MCF 10A (cell line): ENCODE measurements around the gene HTT-AS. TPM values are rescaled to one million over a fixed set of nuclear protein-coding genes. Genes with fewer than 3 reads are reported as not detected.
"Not testable (repeated sequence)": the region's sequence is repeated elsewhere in the genome, so short reads cannot be mapped to it uniquely, and the experiment has no call there.

Experiments used
- BruUV-seq: library from RNA; stranded (reverse); fragments of 400-500 nt; replicated peaks from 2 replicates; lab custom pipeline; 2021; lab: Mats Ljungman, UMichigan
- CTCF ChIA-PET: fragments of 300-600 bp; sonication (Branson Sonifier 250); formaldehyde crosslinking; extraction: SDS; loops from one replicate; lab custom pipeline; 2021; ENCODE audit warnings: antibody characterized with exemption, inconsistent platforms; lab: Yijun Ruan, JAX
- POLR2A ChIA-PET: fragments of 300-600, 350-650 bp; sonication (Branson Sonifier 250); formaldehyde crosslinking; extraction: SDS; loops from one replicate; lab custom pipeline; 2020; ENCODE audit warnings: antibody characterized with exemption, inconsistent platforms; lab: Yijun Ruan, JAX
- DNase-seq: peaks from one replicate; pipeline ENCODE4 v3.0.0-alpha.2; 2018; ENCODE audit not compliant: unreplicated experiment
- H3K27ac Mint-ChIP-seq: one replicate; pipeline ENCODE4 v1.8.0; 2022; ENCODE audit warnings: mild to moderate bottlenecking, low read depth, mixed read lengths; ENCODE audit not compliant: unreplicated experiment
- H3K27me3 Mint-ChIP-seq: one replicate; pipeline ENCODE4 v1.8.0; 2022; ENCODE audit warnings: mixed read lengths; ENCODE audit not compliant: insufficient read depth, unreplicated experiment
- H3K36me3 Mint-ChIP-seq: one replicate; pipeline ENCODE4 v1.8.0; 2022; ENCODE audit warnings: mild to moderate bottlenecking, moderate library complexity, mixed read lengths; ENCODE audit not compliant: insufficient read depth, unreplicated experiment
- H3K4me1 Mint-ChIP-seq: one replicate; pipeline ENCODE4 v1.8.0; 2022; ENCODE audit warnings: mixed read lengths; ENCODE audit not compliant: insufficient read depth, unreplicated experiment
- H3K4me3 Mint-ChIP-seq: one replicate; pipeline ENCODE4 v1.8.0; 2022; ENCODE audit warnings: mild to moderate bottlenecking, moderate library complexity, mixed read lengths; ENCODE audit not compliant: unreplicated experiment
- H3K9me3 Mint-ChIP-seq: one replicate; pipeline ENCODE4 v1.8.0; 2022; ENCODE audit warnings: mixed read lengths; ENCODE audit not compliant: unreplicated experiment
- CTCF ChIP-seq: fragments of 200-600 bp; IDR thresholded peaks from one replicate; pipeline ENCODE4 v1.8.0; 2022; ENCODE audit warnings: antibody characterized with exemption, mild to moderate bottlenecking; ENCODE audit not compliant: unreplicated experiment
- intact Hi-C: fragments of 100-400 bp; cut with micrococcal nuclease; formaldehyde crosslinking; loops from 2 replicates; pipeline ENCODE4 v1.14.1; 2022
- total RNA-seq: library from RNA; stranded (reverse); gene quantifications from 2 replicates; pipeline ENCODE4 v1.2.3, GENCODE V29; 2022

The HTT-AS gene
- total RNA-seq, 1 experiment from 2014 or later: not detected

DNA sequence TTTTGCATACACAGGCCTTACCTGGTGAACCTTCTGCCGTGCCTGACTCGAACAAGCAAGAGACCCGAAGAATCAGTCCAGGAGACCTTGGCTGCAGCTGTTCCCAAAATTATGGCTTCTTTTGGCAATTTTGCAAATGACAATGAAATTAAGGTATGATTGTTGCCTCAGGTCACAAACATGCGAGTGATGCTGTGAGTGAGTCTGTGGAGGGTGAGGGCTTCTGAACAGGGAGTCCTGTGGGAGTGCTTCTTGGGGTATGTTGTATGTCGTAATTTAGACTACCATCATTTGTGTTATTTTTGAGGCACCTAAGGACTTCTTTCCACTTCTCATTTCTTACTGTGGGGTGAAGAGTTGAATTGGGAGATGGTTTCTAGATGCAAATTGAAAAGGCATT, 32.9 kb upstream of the HTT-AS start:
- Mint-ChIP-seq H3K27ac (peak overlapping the region; percentile 57), H3K36me3 (peaks cover 67% of the 10 kb centered on the region), H3K4me3 (no peak overlapping the region), H3K4me1 (peaks cover 12% of the 10 kb centered on the region), H3K9me3 (no peaks in the 10 kb centered on the region), H3K27me3 (no peaks in the 10 kb centered on the region)
- intact Hi-C loops: loop anchor here (5.0 kb wide), 1 partner anchor 60 kb away; no protein-coding TSS in a partner anchor
- ChIA-PET CTCF (interaction anchor here (0.6 to 3.7 kb wide), 34 partner anchors 9 to 777 kb away, joined by 3 to 33 read pairs (median 3); no protein-coding TSS in a partner anchor), POLR2A (interaction anchor here (0.6 to 3.4 kb wide), 6 partner anchors 13 to 449 kb away, joined by 3 to 13 read pairs (median 4); partner anchors contain the start of genes HTT and HTT-AS)
- no peak for DNase-seq
- no peak for TF ChIP-seq CTCF
- BruUV-seq: no TSS peak

- Mint-ChIP-seq H3K27me3 (no peaks in the 10 kb centered on the region), H3K27ac (peak overlapping the region; percentile 57), H3K4me1 (peaks cover 6% of the 10 kb centered on the region), H3K4me3 (no peak overlapping the region), H3K9me3 (no peaks in the 10 kb centered on the region), H3K36me3 (peaks cover 74% of the 10 kb centered on the region)
- no TSS peak for BruUV-seq
- TF ChIP-seq CTCF: peak; percentile 92
- ChIA-PET POLR2A (interaction anchor here (0.6 to 3.4 kb wide), 5 partner anchors 17 to 449 kb away, joined by 3 to 13 read pairs (median 4); partner anchors contain the start of genes HTT and HTT-AS), CTCF (interaction anchor here (0.6 to 3.7 kb wide), 34 partner anchors 9 to 778 kb away, joined by 3 to 33 read pairs (median 4); no protein-coding TSS in a partner anchor)
- intact Hi-C loops: loop anchor here (1.0 to 5.0 kb wide), 3 partner anchors 30 to 374 kb away; no protein-coding TSS in a partner anchor
- peak; percentile 91 for DNase-seq
These were observed 32.2 kb upstream of the HTT-AS start for GRCh38 chr4:3106339-3107186.

DNA sequence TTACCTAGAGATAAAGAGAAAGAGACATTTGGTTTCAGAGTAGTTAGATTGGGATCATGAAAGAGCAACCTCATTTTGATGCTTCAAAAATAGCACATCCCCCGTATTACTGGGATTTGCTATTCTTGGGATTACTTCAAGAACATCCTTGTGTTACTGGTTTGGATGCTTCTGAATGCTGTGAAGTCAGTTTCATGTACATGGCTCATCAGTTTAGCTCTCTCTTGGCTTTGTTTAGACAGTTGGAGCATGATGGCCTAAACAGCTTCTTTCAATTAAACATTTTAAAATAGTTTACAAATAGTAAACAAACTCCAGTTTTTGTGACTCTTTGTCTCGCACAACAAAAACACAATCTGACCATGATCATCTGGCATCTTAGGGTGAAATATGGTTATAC, 24.0 kb upstream of the HTT-AS start:
- H3K9me3 Mint-ChIP-seq: no peaks in the 10 kb centered on the region
- no peaks in the 10 kb centered on the region for H3K4me1 Mint-ChIP-seq
- intact Hi-C loops: no loop called here
- H3K4me3 Mint-ChIP-seq: no peak overlapping the region
- no peaks in the 10 kb centered on the region for H3K27me3 Mint-ChIP-seq
- BruUV-seq: no TSS peak
- DNase-seq: no peak
- TF ChIP-seq CTCF: no peak
- peaks cover 46% of the 10 kb centered on the region for H3K36me3 Mint-ChIP-seq
- no peak overlapping the region for H3K27ac Mint-ChIP-seq
- ChIA-PET CTCF (interaction anchor here (3.5 kb wide), 1 partner anchor 9 kb away, joined by 14 read pairs; no protein-coding TSS in a partner anchor), POLR2A (no interaction called here)

GRCh38 chr4:3096202-3096601, 21.9 kb upstream of the HTT-AS start:
- CTCF ChIA-PET: interaction anchor here (3.5 kb wide), 1 partner anchor 11 kb away, joined by 14 read pairs; no protein-coding TSS in a partner anchor

GRCh38 chr4:3094701-3095100, 20.4 kb upstream of the HTT-AS start:
- BruUV-seq, intact Hi-C loops, POLR2A ChIA-PET, H3K4me1 Mint-ChIP-seq, DNase-seq, H3K9me3 Mint-ChIP-seq, H3K4me3 Mint-ChIP-seq, H3K27me3 Mint-ChIP-seq, CTCF ChIA-PET, H3K27ac Mint-ChIP-seq: not testable (repeated sequence)
- peaks cover 50% of the 10 kb centered on the region for H3K36me3 Mint-ChIP-seq

More at GRCh38 chr4:3096202-3096601, 21.9 kb upstream of the HTT-AS start:
- Mint-ChIP-seq H3K27ac (no peak overlapping the region), H3K27me3 (no peaks in the 10 kb centered on the region), H3K9me3 (no peaks in the 10 kb centered on the region), H3K4me1 (peaks cover 5% of the 10 kb centered on the region), H3K36me3 (peaks cover 50% of the 10 kb centered on the region), H3K4me3 (no peak overlapping the region)
- no peak for DNase-seq
- intact Hi-C loops: no loop called here
- no peak for TF ChIP-seq CTCF
- BruUV-seq: no TSS peak
- POLR2A ChIA-PET: interaction anchor here (0.6 kb wide), 1 partner anchor 132 kb away, joined by 3 read pairs; no protein-coding TSS in a partner anchor
